Liver (tissue), 9 donors: Measurements from ENCODE around the gene SPDEF. TPM values are rescaled to one million over a fixed set of nuclear protein-coding genes. Genes with fewer than 3 reads are reported as not detected.

ENCODE experiments used
- DNase-seq: peaks from one replicate; pipeline ENCODE4 v3.0.0-alpha.2; 2017; ENCODE audit warnings: low spot score
- H3K27ac ChIP-seq, 2 donors: one replicate each; pipeline ENCODE4 v1.7.0; 2013; ENCODE audit warnings: inconsistent platforms in 2 of 2, low read length in 2 of 2, control low read depth in 1 of 2, low read depth in 1 of 2, mild to moderate bottlenecking in 1 of 2
- H3K27me3 ChIP-seq, 4 donors: one replicate each; pipeline versions ENCODE4 v1.6.1 to v1.7.0; 2013; ENCODE audit warnings: low read length in 3 of 4, inconsistent platforms in 1 of 4, mild to moderate bottlenecking in 1 of 4, moderate library complexity in 1 of 4; ENCODE audit not compliant: control insufficient read depth in 4 of 4, insufficient read depth in 4 of 4
- H3K36me3 ChIP-seq, 4 donors: one replicate each; pipeline versions ENCODE4 v1.6.1 to v1.7.0; 2013; ENCODE audit warnings: low read length in 3 of 4, mild to moderate bottlenecking in 3 of 4, low read depth in 1 of 4, moderate library complexity in 1 of 4; ENCODE audit not compliant: control insufficient read depth in 4 of 4, insufficient read depth in 3 of 4
- H3K4me1 ChIP-seq, 4 donors: one replicate each; pipeline versions ENCODE4 v1.6.1 to v1.7.0; 2013; ENCODE audit warnings: low read length in 3 of 4, mild to moderate bottlenecking in 3 of 4, moderate library complexity in 1 of 4; ENCODE audit not compliant: control insufficient read depth in 4 of 4, insufficient read depth in 4 of 4
- H3K4me3 ChIP-seq, 3 donors: one replicate each; pipeline versions ENCODE4 v1.6.1 to v1.7.0; 2013; ENCODE audit warnings: low read length in 3 of 3, control low read depth in 1 of 3, low read depth in 1 of 3, mild to moderate bottlenecking in 1 of 3
- H3K9ac ChIP-seq, 2 donors: one replicate each; pipeline ENCODE4 v1.7.0; 2013; ENCODE audit warnings: low read length in 2 of 2, mild to moderate bottlenecking in 2 of 2, moderate library complexity in 2 of 2, control low read depth in 1 of 2, low read depth in 1 of 2
- H3K9me3 ChIP-seq, 4 donors: one replicate each; pipeline versions ENCODE4 v1.6.1 to v1.7.0; 2013; ENCODE audit warnings: low read length in 3 of 4; ENCODE audit not compliant: control insufficient read depth in 4 of 4
- EGR1 ChIP-seq, 2 donors: IDR thresholded peaks; 2 replicates each; pipeline ENCODE4 v1.6.1; 2016 to 2018; ENCODE audit warnings: antibody characterized with exemption in 2 of 2, low read depth in 2 of 2
- FOXA1 ChIP-seq: IDR thresholded peaks from 2 replicates; pipeline ENCODE4 v1.6.1; 2016; ENCODE audit warnings: antibody characterized with exemption
- FOXA2 ChIP-seq: IDR thresholded peaks from 2 replicates; pipeline ENCODE4 v1.6.1; 2016; ENCODE audit warnings: antibody characterized with exemption
- GABPA ChIP-seq, 2 donors: IDR thresholded peaks in 1 of 2; conservative IDR thresholded peaks in 1 of 2; 2 replicates each; pipeline ENCODE4 v1.6.1; 2016; ENCODE audit warnings: antibody characterized with exemption in 2 of 2, mild to moderate bottlenecking in 1 of 2, moderate library complexity in 1 of 2
- HNF4A ChIP-seq, 2 donors: conservative IDR thresholded peaks; 2 replicates each; pipeline ENCODE4 v1.6.1; 2016; ENCODE audit warnings: antibody characterized with exemption in 2 of 2, mild to moderate bottlenecking in 2 of 2
- HNF4G ChIP-seq: IDR thresholded peaks from 2 replicates; pipeline ENCODE4 v1.6.1; 2016; ENCODE audit warnings: antibody characterized with exemption
- JUND ChIP-seq, 2 donors: IDR thresholded peaks; 2 replicates each; pipeline ENCODE4 v1.6.1; 2016; ENCODE audit warnings: antibody characterized with exemption in 2 of 2
- NR2F2 ChIP-seq: IDR thresholded peaks from 2 replicates; pipeline ENCODE4 v1.6.1; 2016; ENCODE audit warnings: antibody characterized with exemption
- RAD21 ChIP-seq, 2 donors: IDR thresholded peaks; 2 replicates each; pipeline ENCODE4 v1.6.1; 2016; ENCODE audit warnings: antibody characterized with exemption in 2 of 2, mild to moderate bottlenecking in 2 of 2
- RXRA ChIP-seq, 2 donors: IDR thresholded peaks; 2 replicates each; pipeline ENCODE4 v1.6.1; 2017 to 2018; ENCODE audit warnings: antibody characterized with exemption in 2 of 2, mild to moderate bottlenecking in 1 of 2
- SP1 ChIP-seq: IDR thresholded peaks from 2 replicates; pipeline ENCODE4 v1.6.1; 2018; ENCODE audit warnings: antibody characterized with exemption, mild to moderate bottlenecking
- TAF1 ChIP-seq: conservative IDR thresholded peaks from 2 replicates; pipeline ENCODE4 v1.6.1; 2016; ENCODE audit warnings: antibody characterized with exemption, mild to moderate bottlenecking
- YY1 ChIP-seq: IDR thresholded peaks from 2 replicates; pipeline ENCODE4 v1.6.1; 2016; ENCODE audit warnings: antibody characterized with exemption, mild to moderate bottlenecking
- WGBS: extraction: QIAGEN DNeasy Blood & Tissue Kit; methylation state at CpG from one replicate; pipeline ENCODE4 v1.1.7; 2013; 5-methylcytosine and 5-hydroxymethylcytosine counted together
- polyA plus RNA-seq, 2 donors: library from polyadenylated mRNA; stranded (reverse) in 1 of 2; unstranded in 1 of 2; fragments of 200-250 nt in 1 of 2; fragments of >200 nt in 1 of 2; fragmentation: Nextera tagmentation in 1 of 2; extraction: Ambion mirVana in 1 of 2; gene quantifications; one replicate each; pipeline versions ENCODE4 v1.2.1 to v1.2.3, GENCODE V29; 2013 to 2015
- total RNA-seq, 2 donors: library from RNA; depleted of rRNA; stranded (reverse); fragments of >200 nt; gene quantifications; one replicate each; pipeline ENCODE4 v1.2.3, GENCODE V29; 2014
- TF ChIP-seq, protein P1 (sequence below): IDR thresholded peaks from 2 replicates; pipeline ENCODE4 v1.6.1; 2016; ENCODE audit warnings: antibody characterized with exemption, mild to moderate bottlenecking
- TF ChIP-seq, protein P2 (sequence below): fragments of 150-350 bp; IDR thresholded peaks from 2 replicates; pipeline ENCODE4 v1.5.1; 2017; ENCODE audit warnings: improper control_type of control experiment, low read depth, low read length; ENCODE audit not compliant: missing input control
- TF ChIP-seq, protein P3 (sequence below): IDR thresholded peaks from 2 replicates; pipeline ENCODE4 v1.6.1; 2016; ENCODE audit warnings: antibody characterized with exemption
- TF ChIP-seq, protein P4 (sequence below): IDR thresholded peaks from 2 replicates; pipeline ENCODE4 v1.6.1; 2016; ENCODE audit warnings: antibody characterized with exemption
- TF ChIP-seq, protein P5 (sequence below): IDR thresholded peaks from 2 replicates; pipeline ENCODE4 v1.6.1; 2016; ENCODE audit warnings: antibody characterized with exemption
- donor health status: healthy.
- donor health status: healthy.
- donor health status: healthy.
- donor health status: healthy.
- donor health status: healthy.

The SPDEF gene
- total and polyA plus RNA-seq, 4 donors, result 0.05 to 0.09 TPM; not detected in 2

DNA sequence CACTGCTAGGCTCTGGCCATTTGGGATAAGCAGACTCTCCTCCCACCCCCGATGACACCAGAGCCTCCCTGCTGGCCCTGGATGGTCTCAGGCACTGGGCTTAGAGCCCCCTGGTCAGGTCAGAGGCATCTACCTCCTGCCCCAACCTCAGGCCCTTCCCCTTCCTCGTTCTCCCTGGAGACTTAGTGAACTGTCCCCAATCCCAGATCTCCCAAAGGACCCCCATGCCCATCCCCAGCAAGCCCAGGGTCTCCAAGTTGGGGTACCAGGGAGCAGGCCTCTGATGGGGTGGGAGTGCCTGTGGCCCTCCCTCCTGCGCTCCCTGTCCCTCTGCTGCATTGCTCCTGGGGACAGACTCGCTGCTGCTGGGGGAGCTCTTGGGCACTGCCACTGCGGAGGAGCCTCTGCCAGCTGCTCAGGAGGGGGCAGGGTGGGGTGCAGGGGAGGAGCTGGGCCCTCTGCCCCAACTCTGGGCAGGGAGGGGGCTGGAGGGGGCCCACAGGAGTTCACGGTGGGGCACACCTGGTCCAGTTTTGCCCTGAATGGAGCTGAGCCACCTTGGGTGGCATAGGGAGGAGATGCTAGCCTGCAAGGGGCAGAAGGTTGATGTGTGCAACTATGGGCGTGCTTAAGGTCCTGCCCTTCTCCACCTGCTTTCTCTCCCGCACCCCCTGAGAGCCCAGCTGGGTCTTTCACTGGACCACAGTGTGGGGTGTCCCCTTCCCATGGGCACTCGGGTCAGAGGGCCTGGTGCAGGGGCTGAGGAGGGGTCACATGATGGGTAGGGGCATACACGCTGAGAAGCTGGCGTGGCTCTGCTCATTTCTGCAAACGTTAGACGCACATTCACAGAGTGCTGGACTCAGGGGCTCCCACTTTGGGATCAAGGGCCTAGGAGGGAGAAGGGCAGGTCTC lies 40.4 kb downstream of the SPDEF start:
- no peak for DNase-seq
- Histone ChIP-seq H3K27me3 (no peaks in the 10 kb centered on the region), H3K27ac (no peak overlapping the region), H3K9ac (no peak overlapping the region), H3K4me3 (no peak overlapping the region), H3K36me3 (no peaks in the 10 kb centered on the region), H3K4me1 (no peaks in the 10 kb centered on the region), H3K9me3 (no peaks in the 10 kb centered on the region)
- WGBS, result 81% methylated on average over 13 of the region's 13 CpGs
- TF ChIP-seq FOXA2 (no peak), SP1 (no peak), NR2F2 (no peak), FOXA1 (no peak), EGR1 (IDR thresholded peaks at IDR 0.05; ENCODE audit: low read depth in 2 of 2) (no peak), GABPA (IDR thresholded peaks at IDR 0.05 in 1 of 2, conservative IDR thresholded peaks at IDR 0.05 in 1 of 2) (no peak), RXRA (IDR thresholded peaks at IDR 0.05) (no peak), RAD21 (IDR thresholded peaks at IDR 0.05) (no peak), YY1 (no peak), JUND (IDR thresholded peaks at IDR 0.05) (no peak), TAF1 (no peak), HNF4A (conservative IDR thresholded peaks at IDR 0.05) (no peak), HNF4G (no peak)
- TF ChIP-seq, protein P1, sequence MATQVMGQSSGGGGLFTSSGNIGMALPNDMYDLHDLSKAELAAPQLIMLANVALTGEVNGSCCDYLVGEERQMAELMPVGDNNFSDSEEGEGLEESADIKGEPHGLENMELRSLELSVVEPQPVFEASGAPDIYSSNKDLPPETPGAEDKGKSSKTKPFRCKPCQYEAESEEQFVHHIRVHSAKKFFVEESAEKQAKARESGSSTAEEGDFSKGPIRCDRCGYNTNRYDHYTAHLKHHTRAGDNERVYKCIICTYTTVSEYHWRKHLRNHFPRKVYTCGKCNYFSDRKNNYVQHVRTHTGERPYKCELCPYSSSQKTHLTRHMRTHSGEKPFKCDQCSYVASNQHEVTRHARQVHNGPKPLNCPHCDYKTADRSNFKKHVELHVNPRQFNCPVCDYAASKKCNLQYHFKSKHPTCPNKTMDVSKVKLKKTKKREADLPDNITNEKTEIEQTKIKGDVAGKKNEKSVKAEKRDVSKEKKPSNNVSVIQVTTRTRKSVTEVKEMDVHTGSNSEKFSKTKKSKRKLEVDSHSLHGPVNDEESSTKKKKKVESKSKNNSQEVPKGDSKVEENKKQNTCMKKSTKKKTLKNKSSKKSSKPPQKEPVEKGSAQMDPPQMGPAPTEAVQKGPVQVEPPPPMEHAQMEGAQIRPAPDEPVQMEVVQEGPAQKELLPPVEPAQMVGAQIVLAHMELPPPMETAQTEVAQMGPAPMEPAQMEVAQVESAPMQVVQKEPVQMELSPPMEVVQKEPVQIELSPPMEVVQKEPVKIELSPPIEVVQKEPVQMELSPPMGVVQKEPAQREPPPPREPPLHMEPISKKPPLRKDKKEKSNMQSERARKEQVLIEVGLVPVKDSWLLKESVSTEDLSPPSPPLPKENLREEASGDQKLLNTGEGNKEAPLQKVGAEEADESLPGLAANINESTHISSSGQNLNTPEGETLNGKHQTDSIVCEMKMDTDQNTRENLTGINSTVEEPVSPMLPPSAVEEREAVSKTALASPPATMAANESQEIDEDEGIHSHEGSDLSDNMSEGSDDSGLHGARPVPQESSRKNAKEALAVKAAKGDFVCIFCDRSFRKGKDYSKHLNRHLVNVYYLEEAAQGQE, result no peak
- TF ChIP-seq, protein P2, sequence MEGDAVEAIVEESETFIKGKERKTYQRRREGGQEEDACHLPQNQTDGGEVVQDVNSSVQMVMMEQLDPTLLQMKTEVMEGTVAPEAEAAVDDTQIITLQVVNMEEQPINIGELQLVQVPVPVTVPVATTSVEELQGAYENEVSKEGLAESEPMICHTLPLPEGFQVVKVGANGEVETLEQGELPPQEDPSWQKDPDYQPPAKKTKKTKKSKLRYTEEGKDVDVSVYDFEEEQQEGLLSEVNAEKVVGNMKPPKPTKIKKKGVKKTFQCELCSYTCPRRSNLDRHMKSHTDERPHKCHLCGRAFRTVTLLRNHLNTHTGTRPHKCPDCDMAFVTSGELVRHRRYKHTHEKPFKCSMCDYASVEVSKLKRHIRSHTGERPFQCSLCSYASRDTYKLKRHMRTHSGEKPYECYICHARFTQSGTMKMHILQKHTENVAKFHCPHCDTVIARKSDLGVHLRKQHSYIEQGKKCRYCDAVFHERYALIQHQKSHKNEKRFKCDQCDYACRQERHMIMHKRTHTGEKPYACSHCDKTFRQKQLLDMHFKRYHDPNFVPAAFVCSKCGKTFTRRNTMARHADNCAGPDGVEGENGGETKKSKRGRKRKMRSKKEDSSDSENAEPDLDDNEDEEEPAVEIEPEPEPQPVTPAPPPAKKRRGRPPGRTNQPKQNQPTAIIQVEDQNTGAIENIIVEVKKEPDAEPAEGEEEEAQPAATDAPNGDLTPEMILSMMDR, result no peak
- TF ChIP-seq, protein P3, sequence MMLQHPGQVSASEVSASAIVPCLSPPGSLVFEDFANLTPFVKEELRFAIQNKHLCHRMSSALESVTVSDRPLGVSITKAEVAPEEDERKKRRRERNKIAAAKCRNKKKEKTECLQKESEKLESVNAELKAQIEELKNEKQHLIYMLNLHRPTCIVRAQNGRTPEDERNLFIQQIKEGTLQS, result no peak
- TF ChIP-seq, protein P4, sequence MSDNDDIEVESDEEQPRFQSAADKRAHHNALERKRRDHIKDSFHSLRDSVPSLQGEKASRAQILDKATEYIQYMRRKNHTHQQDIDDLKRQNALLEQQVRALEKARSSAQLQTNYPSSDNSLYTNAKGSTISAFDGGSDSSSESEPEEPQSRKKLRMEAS, result no peak
- TF ChIP-seq, protein P5, sequence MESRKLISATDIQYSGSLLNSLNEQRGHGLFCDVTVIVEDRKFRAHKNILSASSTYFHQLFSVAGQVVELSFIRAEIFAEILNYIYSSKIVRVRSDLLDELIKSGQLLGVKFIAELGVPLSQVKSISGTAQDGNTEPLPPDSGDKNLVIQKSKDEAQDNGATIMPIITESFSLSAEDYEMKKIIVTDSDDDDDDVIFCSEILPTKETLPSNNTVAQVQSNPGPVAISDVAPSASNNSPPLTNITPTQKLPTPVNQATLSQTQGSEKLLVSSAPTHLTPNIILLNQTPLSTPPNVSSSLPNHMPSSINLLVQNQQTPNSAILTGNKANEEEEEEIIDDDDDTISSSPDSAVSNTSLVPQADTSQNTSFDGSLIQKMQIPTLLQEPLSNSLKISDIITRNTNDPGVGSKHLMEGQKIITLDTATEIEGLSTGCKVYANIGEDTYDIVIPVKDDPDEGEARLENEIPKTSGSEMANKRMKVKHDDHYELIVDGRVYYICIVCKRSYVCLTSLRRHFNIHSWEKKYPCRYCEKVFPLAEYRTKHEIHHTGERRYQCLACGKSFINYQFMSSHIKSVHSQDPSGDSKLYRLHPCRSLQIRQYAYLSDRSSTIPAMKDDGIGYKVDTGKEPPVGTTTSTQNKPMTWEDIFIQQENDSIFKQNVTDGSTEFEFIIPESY, result no peak
